ENCODE results near the gene PACS2. TPM values are rescaled to one million over a fixed set of nuclear protein-coding genes. Genes with fewer than 3 reads are reported as not detected.

PACS2 gene
- total and polyA plus RNA-seq, 2 donors (not counting 3 experiments of a cell fraction or from before 2014, with no cell fraction given) = 52.7 to 86.3 TPM

- H3K4me2 ChIP-seq (ENCODE audit: insufficient read depth, low read length) = no peak overlapping the region
- POLR2A ChIA-PET = no interaction called here
- no peak for FAIRE-seq
These were observed 102.1 kb downstream of the PACS2 start for GRCh38 chr14:105416671-105417070.

More at GRCh38 chr14:105416671-105417070, 102.1 kb downstream of the PACS2 start:
- no peak overlapping the region for H2AFZ ChIP-seq (ENCODE audit: low read depth, low read length)
- peaks cover 20% of the 10 kb centered on the region for H3K79me2 ChIP-seq (ENCODE audit: control insufficient read depth, insufficient read depth, low read length)
- H4K20me1 ChIP-seq (replicated peaks; ENCODE audit: control insufficient read depth, extremely low read depth, insufficient read depth, low read length) = no peaks in the 10 kb centered on the region
- no peak for DNase-seq (ENCODE audit: low read depth, low spot score)
- TF ChIP-seq JUN (IDR thresholded peaks at IDR 0.05; ENCODE audit: borderline replicate concordance, insufficient read depth, insufficient read length, low read depth) = no peak
- no peak for TF ChIP-seq MAX (IDR thresholded peaks at IDR 0.05; ENCODE audit: insufficient read depth, insufficient read length)
- no peak for TF ChIP-seq MYC (IDR thresholded peaks at IDR 0.05; ENCODE audit: low read depth, low read length)
- TF ChIP-seq POLR2AphosphoS5 (IDR thresholded peaks at IDR 0.05; ENCODE audit: insufficient read depth, low read depth, low read length) = no peak
- TF ChIP-seq EZH2 (IDR thresholded peaks at IDR 0.05; ENCODE audit: borderline replicate concordance, low read depth, low read length, severe bottlenecking) = no peak
- TF ChIP-seq CTCF (IDR thresholded peaks at IDR 0.05; ENCODE audit: extremely low read depth in 1 of 2, insufficient read depth in 1 of 2, low read depth in 1 of 2, low read length in 2 of 2) = no peak
- TF ChIP-seq POLR2A (IDR thresholded peaks at IDR 0.05; ENCODE audit: low read depth, low read length) = no peak
- no peak for TF ChIP-seq GATA2 (IDR thresholded peaks at IDR 0.05; ENCODE audit: insufficient read depth, insufficient read length, low read depth, low read length)
- no peak for TF ChIP-seq FOS (IDR thresholded peaks at IDR 0.05; ENCODE audit: borderline replicate concordance, insufficient read depth, low read length)
- H3K9me3 ChIP-seq (replicated peaks; ENCODE audit: control insufficient read depth, insufficient read depth, low read length) = no peaks in the 10 kb centered on the region
- intact Hi-C loops (cut with micrococcal nuclease) (loop anchor here (10.0 kb wide), 1 partner anchor 112 kb away; the partner anchor contains the start of gene BRF1), dilution Hi-C loops (cut with MboI; ENCODE audit: extremely low pct_ligation_motif_present, low sequenced_read_pairs) (no loop called here)
- no peaks in the 10 kb centered on the region for H3K36me3 ChIP-seq (ENCODE audit: control insufficient read depth in 2 of 2, extremely low read depth in 1 of 2, insufficient read depth in 2 of 2, low read length in 2 of 2)
- CTCF ChIA-PET = no interaction called here
- H3K4me1 ChIP-seq (ENCODE audit: control insufficient read depth, extremely low read depth, insufficient read depth, low read length) = peaks cover 22% of the 10 kb centered on the region
- no peak overlapping the region for H3K9ac ChIP-seq (replicated peaks; ENCODE audit: extremely low read depth, insufficient read depth, low read length)
- no peaks in the 10 kb centered on the region for H3K9me1 ChIP-seq (replicated peaks; ENCODE audit: control insufficient read depth, extremely low read depth, insufficient read depth, low read length)
- no peak overlapping the region for H3K27ac ChIP-seq (ENCODE audit: insufficient read depth, low read depth, low read length)
- H3K4me3 ChIP-seq (replicated peaks in 1 of 3; ENCODE audit: insufficient read depth in 1 of 3, low read depth in 1 of 3, low read length in 3 of 3) = no peak overlapping the region
- BruUV-seq (replicated peaks) = no TSS peak
- H3K27me3 ChIP-seq (ENCODE audit: control insufficient read depth in 2 of 2, insufficient read depth in 2 of 2, low read length in 2 of 2) = no peaks in the 10 kb centered on the region
